HL-60 (cell line): ENCODE data around the gene DCAF16.

Experiments used
- CTCF ChIP-seq: IDR thresholded peaks from one replicate; pipeline ENCODE4 v1.5.1; 2011; ENCODE audit warnings: low read length, control low read depth, inconsistent platforms; ENCODE audit not compliant: insufficient read depth
- GABPA ChIP-seq: IDR thresholded peaks from 2 replicates; pipeline ENCODE4 v1.6.1; 2012; ENCODE audit warnings: low read depth
- POLR2AphosphoS5 ChIP-seq: IDR thresholded peaks from 2 replicates; pipeline ENCODE4 v1.6.1; 2012; ENCODE audit warnings: low read depth
- REST ChIP-seq: IDR thresholded peaks from 2 replicates; pipeline ENCODE4 v1.6.1; 2012; ENCODE audit warnings: low read depth; ENCODE audit not compliant: insufficient replicate concordance
- SPI1 ChIP-seq: IDR thresholded peaks from 2 replicates; pipeline ENCODE4 v1.6.1; 2012; ENCODE audit warnings: low read depth, mild to moderate bottlenecking, borderline replicate concordance

DNA sequence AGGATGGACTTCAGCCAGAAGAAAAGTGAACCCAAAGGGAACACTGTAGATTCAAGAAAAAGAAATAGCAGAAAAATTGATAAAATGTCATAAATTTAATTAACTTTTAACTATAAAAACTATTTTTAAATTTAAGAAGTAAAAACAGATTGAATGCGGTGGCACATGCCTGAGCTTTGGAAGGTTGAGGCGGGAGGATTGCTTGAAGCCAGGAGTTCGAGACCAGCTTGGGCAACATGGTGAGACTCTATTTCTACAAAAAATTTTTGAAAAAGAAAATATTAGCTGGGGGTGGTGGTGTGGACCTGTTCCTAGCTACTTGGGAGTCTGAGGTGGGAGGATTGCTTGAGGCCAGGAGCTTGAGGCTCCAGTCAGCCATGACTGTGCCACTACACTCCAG is 32.1 kb downstream of the DCAF16 start:
- no peak for TF ChIP-seq CTCF
- no peak for TF ChIP-seq POLR2AphosphoS5
- TF ChIP-seq REST: no peak
- no peak for TF ChIP-seq GABPA
- TF ChIP-seq SPI1: no peak
